ENCODE measurements around the gene SPRY1. TPM values are rescaled to one million over a fixed set of nuclear protein-coding genes. Genes with fewer than 3 reads are reported as not detected.

The SPRY1 gene
- polyA plus RNA-seq, 1 donor from 2014 or later, result 0.58 TPM

DNA sequence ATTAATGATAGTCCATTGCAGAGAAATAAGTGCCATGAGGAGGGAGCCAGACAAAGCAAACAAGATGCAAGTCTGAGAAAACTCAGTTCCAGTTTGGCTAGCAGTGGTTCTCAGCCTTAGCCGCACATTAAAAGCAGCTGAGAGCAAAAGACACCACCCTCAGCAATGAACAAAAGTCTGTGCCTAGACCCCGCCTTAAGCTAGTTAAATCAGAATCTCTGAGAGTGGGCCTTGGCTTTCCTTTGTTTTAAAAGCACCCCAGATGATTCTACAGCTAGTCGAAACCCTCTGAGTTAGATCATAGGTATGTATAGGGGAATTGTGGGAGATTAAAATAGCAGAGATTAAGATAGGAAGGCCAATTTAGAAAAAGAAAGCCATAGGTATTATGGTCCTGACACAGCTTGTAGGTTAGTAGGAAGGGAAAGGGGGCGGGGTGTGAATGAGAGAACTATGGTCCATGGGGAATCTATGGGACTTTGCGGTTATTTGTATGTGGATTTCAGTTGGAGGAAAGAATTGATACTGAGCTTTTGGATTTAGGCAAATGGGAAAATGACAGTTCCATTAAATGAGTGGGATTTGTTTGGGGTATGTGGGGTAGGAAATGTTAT is 12.0 kb downstream of the SPRY1 start:
- Histone ChIP-seq H4K20me1 (ENCODE audit: insufficient read depth) (no peaks in the 10 kb centered on the region), H3K9me3 (ENCODE audit: low read length) (no peaks in the 10 kb centered on the region), H3K79me2 (replicated peaks; ENCODE audit: insufficient read depth, low read length) (peaks cover 17% of the 10 kb centered on the region), H3K9me2 (ENCODE audit: insufficient read depth, low read length) (no peaks in the 10 kb centered on the region), H2AFZ (ENCODE audit: low read depth, low read length) (no peak overlapping the region), H3K4me2 (ENCODE audit: low read length) (no peak overlapping the region), H3K27ac (ENCODE audit: low read length) (no peak overlapping the region), H3K36me3 (ENCODE audit: insufficient read depth, low read length) (no peaks in the 10 kb centered on the region), H3K4me3 (ENCODE audit: low read length) (no peak overlapping the region), H3F3A (ENCODE audit: insufficient read depth, low read length, poor library complexity, severe bottlenecking) (no peaks in the 10 kb centered on the region), H3K27me3 (ENCODE audit: insufficient read depth, low read depth, low read length) (no peaks in the 10 kb centered on the region), H3K9ac (ENCODE audit: low read length) (no peak overlapping the region)
- TF ChIP-seq, protein P1, sequence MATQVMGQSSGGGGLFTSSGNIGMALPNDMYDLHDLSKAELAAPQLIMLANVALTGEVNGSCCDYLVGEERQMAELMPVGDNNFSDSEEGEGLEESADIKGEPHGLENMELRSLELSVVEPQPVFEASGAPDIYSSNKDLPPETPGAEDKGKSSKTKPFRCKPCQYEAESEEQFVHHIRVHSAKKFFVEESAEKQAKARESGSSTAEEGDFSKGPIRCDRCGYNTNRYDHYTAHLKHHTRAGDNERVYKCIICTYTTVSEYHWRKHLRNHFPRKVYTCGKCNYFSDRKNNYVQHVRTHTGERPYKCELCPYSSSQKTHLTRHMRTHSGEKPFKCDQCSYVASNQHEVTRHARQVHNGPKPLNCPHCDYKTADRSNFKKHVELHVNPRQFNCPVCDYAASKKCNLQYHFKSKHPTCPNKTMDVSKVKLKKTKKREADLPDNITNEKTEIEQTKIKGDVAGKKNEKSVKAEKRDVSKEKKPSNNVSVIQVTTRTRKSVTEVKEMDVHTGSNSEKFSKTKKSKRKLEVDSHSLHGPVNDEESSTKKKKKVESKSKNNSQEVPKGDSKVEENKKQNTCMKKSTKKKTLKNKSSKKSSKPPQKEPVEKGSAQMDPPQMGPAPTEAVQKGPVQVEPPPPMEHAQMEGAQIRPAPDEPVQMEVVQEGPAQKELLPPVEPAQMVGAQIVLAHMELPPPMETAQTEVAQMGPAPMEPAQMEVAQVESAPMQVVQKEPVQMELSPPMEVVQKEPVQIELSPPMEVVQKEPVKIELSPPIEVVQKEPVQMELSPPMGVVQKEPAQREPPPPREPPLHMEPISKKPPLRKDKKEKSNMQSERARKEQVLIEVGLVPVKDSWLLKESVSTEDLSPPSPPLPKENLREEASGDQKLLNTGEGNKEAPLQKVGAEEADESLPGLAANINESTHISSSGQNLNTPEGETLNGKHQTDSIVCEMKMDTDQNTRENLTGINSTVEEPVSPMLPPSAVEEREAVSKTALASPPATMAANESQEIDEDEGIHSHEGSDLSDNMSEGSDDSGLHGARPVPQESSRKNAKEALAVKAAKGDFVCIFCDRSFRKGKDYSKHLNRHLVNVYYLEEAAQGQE (IDR thresholded peaks at IDR 0.05; ENCODE audit: borderline replicate concordance), result no peak
- no peak for TF ChIP-seq SMC3 (conservative IDR thresholded peaks at IDR 0.05; ENCODE audit: poor library complexity)
- no peak for TF ChIP-seq TAF1 (IDR thresholded peaks at IDR 0.05; ENCODE audit: low read depth)
- no peak for TF ChIP-seq MXI1 (conservative IDR thresholded peaks at IDR 0.05; ENCODE audit: poor library complexity, severe bottlenecking)
- TF ChIP-seq POLR2AphosphoS5 (IDR thresholded peaks at IDR 0.05), result no peak
- TF ChIP-seq, protein P2, sequence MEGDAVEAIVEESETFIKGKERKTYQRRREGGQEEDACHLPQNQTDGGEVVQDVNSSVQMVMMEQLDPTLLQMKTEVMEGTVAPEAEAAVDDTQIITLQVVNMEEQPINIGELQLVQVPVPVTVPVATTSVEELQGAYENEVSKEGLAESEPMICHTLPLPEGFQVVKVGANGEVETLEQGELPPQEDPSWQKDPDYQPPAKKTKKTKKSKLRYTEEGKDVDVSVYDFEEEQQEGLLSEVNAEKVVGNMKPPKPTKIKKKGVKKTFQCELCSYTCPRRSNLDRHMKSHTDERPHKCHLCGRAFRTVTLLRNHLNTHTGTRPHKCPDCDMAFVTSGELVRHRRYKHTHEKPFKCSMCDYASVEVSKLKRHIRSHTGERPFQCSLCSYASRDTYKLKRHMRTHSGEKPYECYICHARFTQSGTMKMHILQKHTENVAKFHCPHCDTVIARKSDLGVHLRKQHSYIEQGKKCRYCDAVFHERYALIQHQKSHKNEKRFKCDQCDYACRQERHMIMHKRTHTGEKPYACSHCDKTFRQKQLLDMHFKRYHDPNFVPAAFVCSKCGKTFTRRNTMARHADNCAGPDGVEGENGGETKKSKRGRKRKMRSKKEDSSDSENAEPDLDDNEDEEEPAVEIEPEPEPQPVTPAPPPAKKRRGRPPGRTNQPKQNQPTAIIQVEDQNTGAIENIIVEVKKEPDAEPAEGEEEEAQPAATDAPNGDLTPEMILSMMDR (IDR thresholded peaks at IDR 0.05; ENCODE audit: poor library complexity, severe bottlenecking), result no peak
- no peak for TF ChIP-seq EP300 (conservative IDR thresholded peaks at IDR 0.05; ENCODE audit: poor library complexity, severe bottlenecking)
- TF ChIP-seq RAD21 (conservative IDR thresholded peaks at IDR 0.05), result no peak
- no peak for TF ChIP-seq EZH2 (IDR thresholded peaks at IDR 0.05; ENCODE audit: borderline replicate concordance, insufficient read depth, low read length, poor library complexity, severe bottlenecking)

GRCh38 chr4:123409334-123409733 is 12.7 kb downstream of the SPRY1 start:
- Histone ChIP-seq H2AFZ (ENCODE audit: low read depth, low read length) (no peak overlapping the region), H3K9ac (ENCODE audit: low read length) (no peak overlapping the region), H3K4me3 (ENCODE audit: low read length) (no peak overlapping the region), H3K27me3 (ENCODE audit: insufficient read depth, low read depth, low read length) (no peaks in the 10 kb centered on the region), H3K27ac (ENCODE audit: low read length) (no peak overlapping the region), H3F3A (ENCODE audit: insufficient read depth, low read length, poor library complexity, severe bottlenecking) (no peaks in the 10 kb centered on the region), H3K4me2 (ENCODE audit: low read length) (no peak overlapping the region), H3K36me3 (ENCODE audit: insufficient read depth, low read length) (no peaks in the 10 kb centered on the region), H3K9me3 (ENCODE audit: low read length) (no peaks in the 10 kb centered on the region), H4K20me1 (ENCODE audit: insufficient read depth) (no peaks in the 10 kb centered on the region), H3K79me2 (replicated peaks; ENCODE audit: insufficient read depth, low read length) (peaks cover 10% of the 10 kb centered on the region), H3K9me2 (ENCODE audit: insufficient read depth, low read length) (no peaks in the 10 kb centered on the region)
- TF ChIP-seq, protein P1 (IDR thresholded peaks at IDR 0.05; ENCODE audit: borderline replicate concordance), result no peak
- TF ChIP-seq TAF1 (IDR thresholded peaks at IDR 0.05; ENCODE audit: low read depth) (no peak), POLR2AphosphoS5 (IDR thresholded peaks at IDR 0.05) (no peak), SMC3 (conservative IDR thresholded peaks at IDR 0.05; ENCODE audit: poor library complexity) (no peak), RAD21 (conservative IDR thresholded peaks at IDR 0.05) (no peak), MXI1 (conservative IDR thresholded peaks at IDR 0.05; ENCODE audit: poor library complexity, severe bottlenecking) (no peak)
